ENCODE data around the gene NEU1. TPM values are rescaled to one million over a fixed set of nuclear protein-coding genes. Genes with fewer than 3 reads are reported as not detected.
"Not testable (repeated sequence)": the region's sequence is repeated elsewhere in the genome, so short reads cannot be mapped to it uniquely, and the experiment has no call there.

The NEU1 gene
- total RNA-seq, 1 experiment from 2014 or later: 56.2 TPM

DNA sequence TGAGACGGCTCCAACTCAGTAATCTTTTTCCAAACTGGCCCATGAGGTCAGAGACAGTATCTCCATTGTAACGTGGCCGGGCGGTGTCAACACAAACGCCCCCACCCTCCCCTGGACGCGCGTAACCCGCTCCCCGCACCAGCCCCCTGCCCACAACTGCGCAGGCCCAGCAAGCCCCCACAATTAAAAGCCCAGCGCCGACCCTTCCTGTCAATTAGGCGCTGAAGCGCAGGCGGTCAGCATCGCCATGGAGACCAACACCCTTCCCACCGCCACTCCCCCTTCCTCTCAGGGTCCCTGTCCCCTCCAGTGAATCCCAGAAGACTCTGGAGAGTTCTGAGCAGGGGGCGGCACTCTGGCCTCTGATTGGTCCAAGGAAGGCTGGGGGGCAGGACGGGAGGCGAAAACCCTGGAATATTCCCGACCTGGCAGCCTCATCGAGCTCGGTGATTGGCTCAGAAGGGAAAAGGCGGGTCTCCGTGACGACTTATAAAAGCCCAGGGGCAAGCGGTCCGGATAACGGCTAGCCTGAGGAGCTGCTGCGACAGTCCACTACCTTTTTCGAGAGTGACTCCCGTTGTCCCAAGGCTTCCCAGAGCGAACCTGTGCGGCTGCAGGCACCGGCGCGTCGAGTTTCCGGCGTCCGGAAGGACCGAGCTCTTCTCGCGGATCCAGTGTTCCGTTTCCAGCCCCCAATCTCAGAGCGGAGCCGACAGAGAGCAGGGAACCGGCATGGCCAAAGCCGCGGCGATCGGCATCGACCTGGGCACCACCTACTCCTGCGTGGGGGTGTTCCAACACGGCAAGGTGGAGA lies 47.4 kb downstream of the NEU1 start, which contains the start of the genes HSPA1A and HSPA1L:
Gene HSPA1A (plus strand): TSS at position 519 of the 814 bp plus-strand sequence. CDS start 214 bp downstream, at position 733.
Gene HSPA1L (minus strand): TSS at position 259 of the 814 bp plus-strand sequence. CDS start 3,311 bp downstream, outside the sequence.
- peak within 1 kb of the TSS; percentile 69 for H3K4me3 ChIP-seq (ENCODE audit: insufficient read depth, low read depth, low read length)
- peak; percentile 96 for DNase-seq
- H3K27me3 ChIP-seq (ENCODE audit: control insufficient read depth, insufficient read depth, low read length): no peaks in the 10 kb centered on the region
- no peaks in the 10 kb centered on the region for H3K36me3 ChIP-seq (replicated peaks; ENCODE audit: control insufficient read depth, insufficient read depth, low read length)

DNA sequence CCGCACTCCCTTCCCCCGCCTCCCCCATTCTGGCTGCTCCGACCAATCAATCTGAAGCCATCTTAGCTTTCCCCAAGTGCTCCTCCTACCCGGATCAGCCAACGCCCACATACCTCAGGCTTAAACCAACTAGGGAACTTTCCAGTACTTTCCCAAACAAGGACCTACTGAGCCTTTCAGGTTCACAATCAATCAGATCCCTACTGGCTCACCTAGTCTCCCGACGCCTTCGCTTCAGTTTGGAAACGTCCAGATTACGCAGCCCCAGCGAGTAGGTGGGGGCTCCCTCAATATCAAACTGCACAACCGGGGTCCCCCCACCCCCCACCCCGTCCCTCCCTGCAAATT lies 48.0 kb downstream of the NEU1 start:
- Histone ChIP-seq H3K36me3 (replicated peaks; ENCODE audit: control insufficient read depth, insufficient read depth, low read length) (no peaks in the 10 kb centered on the region), H3K27me3 (ENCODE audit: control insufficient read depth, insufficient read depth, low read length) (no peaks in the 10 kb centered on the region), H3K4me3 (ENCODE audit: insufficient read depth, low read depth, low read length) (peak overlapping the region; percentile 51)
- peak; percentile 96 for DNase-seq

GRCh38 chr6:31813465-31813849 lies 49.2 kb downstream of the NEU1 start:
- Histone ChIP-seq H3K4me3 (ENCODE audit: insufficient read depth, low read depth, low read length) (no peak overlapping the region), H3K27me3 (ENCODE audit: control insufficient read depth, insufficient read depth, low read length) (no peaks in the 10 kb centered on the region), H3K36me3 (replicated peaks; ENCODE audit: control insufficient read depth, insufficient read depth, low read length) (no peaks in the 10 kb centered on the region)
- DNase-seq: no peak

GRCh38 chr6:31811645-31812044 lies 51.0 kb downstream of the NEU1 start:
- no peak for DNase-seq
- Histone ChIP-seq H3K4me3 (ENCODE audit: insufficient read depth, low read depth, low read length) (no peak overlapping the region), H3K36me3 (replicated peaks; ENCODE audit: control insufficient read depth, insufficient read depth, low read length) (no peaks in the 10 kb centered on the region), H3K27me3 (ENCODE audit: control insufficient read depth, insufficient read depth, low read length) (no peaks in the 10 kb centered on the region)

DNA sequence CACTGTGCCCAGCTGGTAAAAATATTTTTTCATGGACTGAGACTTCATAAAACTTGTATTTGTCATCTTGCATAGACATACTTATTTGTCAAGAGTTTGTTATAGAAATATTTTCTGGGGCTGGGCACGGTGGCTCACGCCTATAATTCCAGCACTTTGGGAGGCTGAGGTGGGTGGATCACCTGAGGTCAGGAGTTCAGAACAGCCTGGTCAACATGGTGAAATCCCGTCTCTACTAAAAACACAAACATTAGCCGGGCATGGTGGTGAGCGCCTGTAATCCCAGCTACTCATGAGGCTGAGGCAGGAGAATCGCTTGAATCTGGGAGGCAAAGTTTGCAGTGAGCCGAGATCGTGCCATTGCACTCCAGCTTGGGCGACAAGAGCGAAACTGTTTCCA lies 54.0 kb downstream of the NEU1 start:
- DNase-seq; H3K36me3 ChIP-seq (replicated peaks; ENCODE audit: control insufficient read depth, insufficient read depth, low read length); H3K4me3 ChIP-seq (ENCODE audit: insufficient read depth, low read depth, low read length); H3K27me3 ChIP-seq (ENCODE audit: control insufficient read depth, insufficient read depth, low read length): not testable (repeated sequence)

Other genes starting within 250 kb of the NEU1 start
- gene AIF1, start 247.6 kb downstream of the NEU1 start, total RNA-seq (2014; rRNA removed; shearing (Covaris generic)): 0.48 and 1.4 TPM in 2 replicates
- gene PRRC2A, start 242.1 kb downstream of the NEU1 start, total RNA-seq (2014; rRNA removed; shearing (Covaris generic)): 163 and 176 TPM in 2 replicates
- gene BAG6, start 210.2 kb downstream of the NEU1 start, total RNA-seq (2014; rRNA removed; shearing (Covaris generic)): 320 and 331 TPM in 2 replicates
- gene APOM, start 206.9 kb downstream of the NEU1 start, total RNA-seq (2014; rRNA removed; shearing (Covaris generic)): 3.3 and 4.2 TPM in 2 replicates
- 17.3 and 17.6 TPM in 2 replicates for gene C6orf47, start 202.0 kb downstream of the NEU1 start, total RNA-seq (2014; rRNA removed; shearing (Covaris generic))
- 28.6 and 33.3 TPM in 2 replicates for gene GPANK1, start 197.8 kb downstream of the NEU1 start, total RNA-seq (2014; rRNA removed; shearing (Covaris generic))
- 197 and 224 TPM in 2 replicates for gene CSNK2B, start 196.7 kb downstream of the NEU1 start, total RNA-seq (2014; rRNA removed; shearing (Covaris generic))
- gene LY6G5B, start 192.8 kb downstream of the NEU1 start, total RNA-seq (2014; rRNA removed; shearing (Covaris generic)): 2.9 and 4.2 TPM in 2 replicates
- gene LY6G5C, start 181.8 kb downstream of the NEU1 start, total RNA-seq (2014; rRNA removed; shearing (Covaris generic)): 0.70 and 2.0 TPM in 2 replicates
- 35.7 and 39.7 TPM in 2 replicates for gene ABHD16A, start 159.5 kb downstream of the NEU1 start, total RNA-seq (2014; rRNA removed; shearing (Covaris generic))
- not detected in 2 replicates for gene LY6G6F, start 156.0 kb downstream of the NEU1 start, total RNA-seq (2014; rRNA removed; shearing (Covaris generic))
- gene LY6G6D, start 147.5 kb downstream of the NEU1 start, total RNA-seq (2014; rRNA removed; shearing (Covaris generic)): 2.8 TPM in 1 of 2 replicates, not detected in the other
- gene LY6G6C, start 141.1 kb downstream of the NEU1 start, total RNA-seq (2014; rRNA removed; shearing (Covaris generic)): not detected in 2 replicates
- not detected in 2 replicates for gene MPIG6B, start 139.4 kb downstream of the NEU1 start, total RNA-seq (2014; rRNA removed; shearing (Covaris generic))
- 83.6 and 99.2 TPM in 2 replicates for gene DDAH2, start 133.5 kb downstream of the NEU1 start, total RNA-seq (2014; rRNA removed; shearing (Covaris generic))
- 456 and 621 TPM in 2 replicates for gene CLIC1, start 126.3 kb downstream of the NEU1 start, total RNA-seq (2014; rRNA removed; shearing (Covaris generic))
- 19.5 and 28.4 TPM in 2 replicates for gene MSH5, start 122.8 kb downstream of the NEU1 start, total RNA-seq (2014; rRNA removed; shearing (Covaris generic))
- gene SAPCD1, start 100.2 kb downstream of the NEU1 start, total RNA-seq (2014; rRNA removed; shearing (Covaris generic)): 1.8 and 7.7 TPM in 2 replicates
- 0.44 and 2.1 TPM in 2 replicates for gene VWA7, start 85.5 kb downstream of the NEU1 start, total RNA-seq (2014; rRNA removed; shearing (Covaris generic))
- gene VARS1, start 67.1 kb downstream of the NEU1 start, total RNA-seq (2014; rRNA removed; shearing (Covaris generic)): 114 and 115 TPM in 2 replicates
- 108 and 150 TPM in 2 replicates for gene LSM2, start 55.9 kb downstream of the NEU1 start, total RNA-seq (2014; rRNA removed; shearing (Covaris generic))
- gene HSPA1L, start 47.5 kb downstream of the NEU1 start, total RNA-seq (2014; rRNA removed; shearing (Covaris generic)): 0.15 and 0.55 TPM in 2 replicates
- gene HSPA1A, start 47.3 kb downstream of the NEU1 start, total RNA-seq (2014; rRNA removed; shearing (Covaris generic)): 45.7 and 58.5 TPM in 2 replicates
- gene HSPA1B, start 35.1 kb downstream of the NEU1 start, total RNA-seq (2014; rRNA removed; shearing (Covaris generic)): 63.3 and 70.4 TPM in 2 replicates
- gene SLC44A4, start 16.2 kb upstream of the NEU1 start, total RNA-seq (2014; rRNA removed; shearing (Covaris generic)): 0.42 and 0.48 TPM in 2 replicates
- gene EHMT2, start 34.9 kb upstream of the NEU1 start, total RNA-seq (2014; rRNA removed; shearing (Covaris generic)): 134 and 136 TPM in 2 replicates
- 7.9 and 8.7 TPM in 2 replicates for gene ZBTB12, start 39.3 kb upstream of the NEU1 start, total RNA-seq (2014; rRNA removed; shearing (Covaris generic))
- 0.63 and 1.7 TPM in 2 replicates for gene C2, start 64.9 kb upstream of the NEU1 start, total RNA-seq (2014; rRNA removed; shearing (Covaris generic))
- gene CFB, start 83.3 kb upstream of the NEU1 start, total RNA-seq (2014; rRNA removed; shearing (Covaris generic)): not detected in 2 replicates
- 109 and 115 TPM in 2 replicates for gene NELFE, start 96.2 kb upstream of the NEU1 start, total RNA-seq (2014; rRNA removed; shearing (Covaris generic))
- 47.2 and 57.6 TPM in 2 replicates for gene SKIC2, start 96.4 kb upstream of the NEU1 start, total RNA-seq (2014; rRNA removed; shearing (Covaris generic))
- gene DXO, start 109.3 kb upstream of the NEU1 start, total RNA-seq (2014; rRNA removed; shearing (Covaris generic)): 18.8 and 19.9 TPM in 2 replicates
- gene C4A, start 119.2 kb upstream of the NEU1 start, total RNA-seq (2014; rRNA removed; shearing (Covaris generic)): 0.35 and 1.5 TPM in 2 replicates
- gene C4B, start 152.0 kb upstream of the NEU1 start, total RNA-seq (2014; rRNA removed; shearing (Covaris generic)): 1.1 and 1.9 TPM in 2 replicates
- 0.11 TPM in 1 of 2 replicates, not detected in the other for gene CYP21A2, start 175.6 kb upstream of the NEU1 start, total RNA-seq (2014; rRNA removed; shearing (Covaris generic))
- 2.7 and 4.4 TPM in 2 replicates for gene TNXB, start 246.5 kb upstream of the NEU1 start, total RNA-seq (2014; rRNA removed; shearing (Covaris generic))

Measured in H7 (cell line).